Stimulated activated CD4-positive, alpha-beta T cell treated with anti-CD3 and anti-CD28 coated beads, TNF-alpha, amount 100 ng/mL, for 1 hour (primary cell): ENCODE data around the gene TRIL.

Experiments
- DNase-seq, 3 donors: peaks; one replicate each; pipeline ENCODE4 v3.0.0-alpha.2; 2020; ENCODE audit warnings: low read depth in 3 of 3, low spot score in 1 of 3

The TRIL gene

GRCh38 chr7:28958235-28958979 lies at the start of gene TRIL:
TSS of gene TRIL (minus strand) at chr7:28958330. CDS start at chr7:28958046, 284 bp downstream.
- no peak for DNase-seq

DNA sequence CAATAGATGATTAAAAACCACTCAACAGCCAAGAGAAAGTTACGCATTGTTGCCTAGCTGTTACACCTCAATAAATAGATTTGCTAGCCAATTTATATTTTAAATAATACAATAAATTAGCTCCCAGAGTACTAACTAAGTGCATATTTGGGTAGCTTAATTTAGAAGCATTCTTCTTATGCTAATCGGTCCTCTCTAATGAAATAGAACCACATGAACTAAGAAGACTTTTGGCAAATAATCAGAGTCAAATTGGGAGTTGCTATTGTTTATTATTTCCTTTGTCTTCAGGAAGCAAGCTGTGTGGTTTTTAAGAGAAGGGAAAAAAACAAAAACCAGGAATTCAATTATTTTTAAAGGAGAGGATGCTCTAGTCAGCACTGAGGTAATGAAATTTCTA lies 49.0 kb upstream of the TRIL start:
- DNase-seq, result no peak

- no peak for DNase-seq
Measured at GRCh38 chr7:29005829-29006228, 47.7 kb upstream of the TRIL start.

DNA sequence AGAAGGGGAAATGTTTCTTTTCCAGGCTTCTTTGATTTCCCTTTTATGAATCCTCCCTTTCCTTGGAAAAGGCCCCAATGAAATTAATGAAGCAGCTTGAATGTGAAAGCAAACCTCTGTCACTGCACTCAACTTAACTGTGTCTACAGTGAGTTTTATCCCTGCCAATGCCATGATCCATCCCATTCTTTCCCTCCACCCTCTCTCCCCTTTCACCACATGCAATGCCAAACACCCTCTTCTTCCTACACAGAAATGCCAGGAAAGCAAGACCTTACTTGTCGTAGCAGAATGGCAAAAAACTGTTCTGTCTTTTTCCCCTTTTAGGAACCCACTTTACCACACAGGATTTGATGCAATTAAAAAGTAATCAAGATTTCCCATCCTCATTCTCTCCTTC lies 47.3 kb upstream of the TRIL start:
- no peak for DNase-seq

GRCh38 chr7:29003703-29004102 lies 45.6 kb upstream of the TRIL start:
- DNase-seq, result no peak

DNA sequence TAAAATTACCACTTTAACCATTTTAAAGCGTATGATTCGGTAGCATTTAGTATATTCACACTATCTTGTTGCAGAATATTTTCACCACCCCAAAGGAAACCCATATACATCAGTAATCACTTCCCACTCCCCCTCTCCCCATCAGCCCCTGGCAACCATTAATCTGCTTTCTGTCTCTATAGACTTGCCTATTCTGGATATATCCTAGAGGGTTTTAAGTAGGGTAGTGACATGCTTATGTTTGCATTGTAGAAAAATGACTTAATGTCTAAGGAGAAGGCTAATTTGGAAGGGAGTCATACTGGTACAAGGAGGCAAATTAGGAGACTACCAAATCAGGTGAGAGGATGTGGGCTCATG lies 42.6 kb upstream of the TRIL start:
- DNase-seq, result no peak

- no peak for DNase-seq
Measured at GRCh38 chr7:28999895-29000716, 42.0 kb upstream of the TRIL start.

- no peak for DNase-seq
Measured at GRCh38 chr7:28999427-28999826, 41.3 kb upstream of the TRIL start.

DNA sequence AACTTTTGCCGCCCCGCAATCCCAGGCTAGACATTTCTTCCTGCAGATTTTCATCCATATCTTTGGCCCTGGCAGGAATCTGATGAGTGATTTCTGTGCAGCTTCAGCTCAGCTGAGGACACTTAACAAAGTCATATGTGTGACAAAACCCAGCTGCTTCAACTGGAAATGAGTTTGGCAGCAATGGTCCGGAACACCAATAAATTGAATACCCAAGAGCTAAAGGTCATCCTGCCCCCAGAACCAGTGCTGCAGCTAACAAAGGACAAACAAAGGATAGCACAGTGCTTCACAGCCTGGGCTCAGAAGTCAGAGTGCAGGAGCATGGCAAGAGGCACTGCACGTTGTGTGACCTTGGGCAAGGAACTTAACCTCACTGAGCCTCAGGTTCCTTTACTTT lies 40.0 kb upstream of the TRIL start:
- no peak for DNase-seq

- no peak for DNase-seq
Measured at GRCh38 chr7:28996836-28997235, 38.7 kb upstream of the TRIL start.

DNA sequence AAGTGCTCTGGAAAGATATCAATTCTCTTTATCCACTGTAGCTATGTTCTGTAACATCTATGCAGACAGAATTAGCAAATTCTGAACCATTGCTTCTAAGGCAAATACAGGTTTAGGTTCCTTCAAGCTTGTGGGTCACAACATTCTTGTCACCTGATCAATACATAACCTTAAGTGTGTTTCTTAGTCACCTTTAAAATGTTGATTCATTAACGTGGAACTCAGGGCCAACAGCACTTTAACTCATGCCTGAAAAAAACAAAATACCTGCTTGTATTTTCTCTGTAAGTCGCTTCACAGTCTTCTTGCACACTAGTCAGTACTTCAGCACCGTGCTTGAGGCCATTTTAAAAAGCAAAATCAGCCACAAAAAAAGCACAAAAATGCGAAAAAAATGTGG lies 35.2 kb upstream of the TRIL start:
- no peak for DNase-seq

GRCh38 chr7:28992798-28993197 lies 34.7 kb upstream of the TRIL start:
- no peak for DNase-seq

- DNase-seq, result no peak
Measured at GRCh38 chr7:28990200-28990960, 32.2 kb upstream of the TRIL start.

DNA sequence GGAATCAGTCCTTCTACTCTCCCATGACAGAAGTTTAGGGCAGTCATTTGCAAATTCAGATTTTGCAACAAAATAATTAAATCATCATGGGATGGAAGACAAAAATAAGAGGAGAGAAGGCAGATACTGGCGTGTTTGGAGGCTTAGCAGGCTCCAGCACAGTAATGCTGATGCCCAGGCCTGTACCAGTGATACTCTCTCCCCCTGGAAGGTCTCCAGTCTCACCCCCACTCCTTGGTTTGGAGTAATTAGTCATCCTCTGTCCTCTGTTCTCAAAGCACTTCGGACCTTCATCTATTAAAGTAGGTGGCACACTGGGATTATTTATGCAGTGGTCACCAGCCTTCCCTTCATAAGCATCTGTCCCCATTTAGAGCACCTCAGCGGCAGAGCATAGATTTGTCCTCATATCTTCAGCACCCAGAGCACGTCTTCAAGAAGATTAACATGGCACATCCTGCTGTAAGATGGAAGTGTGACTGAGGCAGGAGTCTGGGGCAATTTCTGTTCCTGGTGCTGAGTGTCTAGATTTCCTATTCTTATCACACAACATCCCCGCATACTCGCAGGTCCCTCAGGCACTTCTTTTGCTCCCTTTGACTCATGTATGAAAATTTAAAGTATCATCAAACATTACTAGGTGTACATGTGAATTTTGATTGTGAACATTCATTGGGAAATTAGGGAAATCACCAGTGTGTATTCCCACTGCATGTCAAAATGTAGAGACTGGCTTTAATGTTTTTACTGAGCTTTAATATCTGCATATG lies 31.3 kb upstream of the TRIL start:
- no peak for DNase-seq

DNA sequence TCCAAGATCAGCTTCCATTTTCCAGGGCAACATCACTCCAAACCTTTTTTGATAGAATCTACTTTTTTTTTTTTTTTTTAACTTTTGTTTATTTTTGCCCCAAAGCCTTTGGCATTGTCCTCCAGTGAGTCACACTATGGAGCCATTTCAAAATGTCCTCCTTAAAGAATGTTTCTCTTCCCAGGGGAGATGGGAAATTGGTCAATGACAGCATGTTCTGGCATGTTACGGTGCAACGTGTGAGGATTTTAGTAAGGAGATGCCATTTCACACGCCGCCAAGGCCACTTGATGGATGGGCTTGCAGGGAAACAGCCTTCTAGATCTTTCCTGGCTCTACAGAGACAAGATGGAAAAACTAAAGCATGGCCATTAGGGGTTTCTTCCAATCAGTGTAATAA lies 30.7 kb upstream of the TRIL start:
- DNase-seq, result no peak

- no peak for DNase-seq
Measured at GRCh38 chr7:28988091-28988490, 30.0 kb upstream of the TRIL start.

- no peak for DNase-seq
Measured at GRCh38 chr7:28986765-28987110, 28.6 kb upstream of the TRIL start.

DNA sequence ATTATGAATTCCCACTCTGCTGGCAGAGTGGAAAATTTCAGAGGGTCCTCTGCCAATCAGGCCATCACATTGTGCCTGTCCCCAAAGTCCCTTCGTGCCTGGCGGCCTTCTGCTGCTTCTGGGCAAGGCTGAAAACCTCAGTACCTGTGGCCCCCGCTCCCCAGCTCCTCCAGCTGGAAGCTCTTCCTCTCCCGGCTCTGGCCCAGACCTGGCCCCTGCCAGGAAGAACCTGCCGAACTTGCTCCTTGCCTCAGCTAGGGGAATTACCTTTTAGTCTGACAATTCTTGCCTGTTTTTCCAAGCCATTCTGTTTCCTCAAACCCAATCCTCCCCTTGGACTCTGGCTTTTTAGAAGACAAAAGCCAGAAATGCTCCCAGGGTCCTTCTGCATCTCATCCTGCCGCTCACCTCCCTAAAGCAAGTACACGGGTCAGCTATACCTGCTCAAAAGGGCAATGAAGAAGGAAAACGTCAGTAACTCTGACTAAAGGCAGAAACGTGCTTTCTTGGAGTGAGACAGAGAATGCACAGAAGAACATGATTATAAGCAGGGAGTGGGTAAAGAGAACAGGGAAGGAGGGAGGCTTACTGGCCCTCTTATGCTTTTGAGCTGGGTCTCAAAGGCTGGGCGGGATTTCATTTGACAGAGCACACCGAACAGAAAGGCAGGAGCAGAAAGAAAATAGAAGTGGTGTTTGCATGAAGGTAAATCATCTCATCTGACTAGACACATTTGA lies 28.1 kb upstream of the TRIL start:
- DNase-seq, result no peak

DNA sequence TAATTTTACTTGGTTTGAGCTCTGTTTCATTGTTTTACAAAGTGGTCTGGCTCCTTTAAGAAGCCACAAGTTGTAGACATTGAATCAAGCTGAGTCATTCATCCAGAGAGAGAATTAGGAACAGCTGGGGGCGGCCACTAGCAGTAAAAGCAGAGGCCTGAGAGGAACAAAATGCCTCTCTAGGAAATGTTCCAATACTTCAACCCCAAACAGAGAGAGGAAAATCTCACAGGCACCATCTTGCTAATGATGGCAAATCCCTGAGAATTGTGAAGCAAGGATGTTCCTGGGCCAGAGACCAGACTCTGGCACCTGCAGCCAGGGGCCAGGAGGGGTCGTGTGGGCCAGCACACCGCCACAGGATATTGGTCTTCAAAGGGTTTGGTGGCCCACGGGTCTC lies 26.5 kb upstream of the TRIL start:
- DNase-seq, result no peak

DNA sequence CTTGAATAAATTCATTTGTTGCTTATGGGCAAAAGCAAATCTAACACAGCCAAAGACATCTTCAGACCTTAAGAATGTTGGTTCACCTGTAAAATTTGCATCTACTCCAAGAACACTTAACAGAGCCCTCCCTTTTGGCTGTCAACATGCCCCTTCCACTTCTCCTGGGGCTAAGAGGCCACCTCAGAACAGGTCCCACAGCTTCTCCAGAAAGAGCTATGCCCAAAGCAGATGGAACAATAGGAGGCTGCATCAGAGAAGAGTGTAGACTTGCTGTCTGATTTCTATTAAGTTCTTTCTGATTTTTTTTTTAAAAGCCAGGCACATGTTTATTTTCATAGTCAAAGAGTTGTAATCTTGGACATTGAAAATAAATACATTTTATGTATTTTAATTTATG lies 26.1 kb upstream of the TRIL start:
- no peak for DNase-seq
